ENCODE measurements around the gene SSH3.
A peak's percentile ranks its signal among the peaks of the same experiment; 100 is the strongest.

The SSH3 gene

DNA sequence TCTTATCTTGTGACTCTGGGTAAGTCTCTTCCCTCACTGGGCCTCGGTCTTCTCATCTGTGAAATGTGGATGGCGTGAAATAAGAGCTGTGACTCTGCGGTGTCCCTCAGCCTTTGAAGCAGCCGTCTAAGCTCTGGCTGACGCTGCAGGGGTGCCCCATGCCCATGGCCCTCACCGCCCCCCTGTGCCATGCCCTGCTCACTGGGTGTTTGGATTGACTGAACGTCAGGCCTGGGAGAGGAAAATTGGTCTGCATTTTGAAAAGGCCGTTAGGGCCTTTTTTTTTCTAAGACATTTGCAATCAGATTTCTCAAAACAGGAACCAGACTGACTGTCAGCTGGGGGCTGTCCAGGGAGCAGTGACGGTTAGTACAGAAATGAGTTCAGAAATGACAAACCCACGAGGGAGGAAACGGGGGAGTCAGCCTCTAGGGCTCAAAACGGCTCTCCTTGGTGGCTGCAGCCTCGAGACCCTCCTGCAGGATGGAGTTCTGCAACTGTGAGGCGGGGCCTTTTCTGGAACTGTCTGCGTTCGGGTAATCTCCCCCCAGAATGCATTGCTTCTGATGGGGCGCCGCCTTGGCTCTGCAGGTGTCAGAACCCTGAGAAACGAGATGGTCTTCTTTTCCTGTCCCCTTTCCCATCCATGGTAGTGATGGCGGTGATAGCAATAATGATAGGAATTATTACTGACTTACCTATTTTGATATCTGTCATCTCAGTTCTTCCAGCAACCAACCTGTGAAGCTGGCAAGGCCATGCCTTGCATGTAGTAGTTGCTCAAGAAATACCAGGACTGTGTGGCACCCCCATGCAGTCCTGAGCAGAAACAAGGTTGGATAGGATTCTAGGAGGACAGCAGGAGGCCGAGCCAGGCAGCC, 35.0 kb upstream of the SSH3 start:
- DNase-seq (ENCODE audit: low spot score), result no peak

DNA sequence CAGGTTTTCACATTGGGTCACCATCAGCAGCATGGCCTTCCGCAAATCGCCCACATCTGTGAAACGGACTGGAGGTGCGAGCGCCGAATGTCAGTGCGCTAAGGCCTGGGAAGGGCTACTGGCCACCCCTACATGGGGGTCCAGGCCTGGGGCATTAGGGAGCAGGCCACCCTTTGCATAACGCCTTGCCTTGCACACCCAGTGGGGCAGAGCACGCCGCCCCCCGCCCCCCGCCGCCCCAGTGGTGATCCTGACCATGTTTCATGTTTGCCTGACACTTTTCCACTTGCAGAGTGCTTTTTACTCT, 34.4 kb upstream of the SSH3 start:
- no peak for DNase-seq (ENCODE audit: low spot score)

DNA sequence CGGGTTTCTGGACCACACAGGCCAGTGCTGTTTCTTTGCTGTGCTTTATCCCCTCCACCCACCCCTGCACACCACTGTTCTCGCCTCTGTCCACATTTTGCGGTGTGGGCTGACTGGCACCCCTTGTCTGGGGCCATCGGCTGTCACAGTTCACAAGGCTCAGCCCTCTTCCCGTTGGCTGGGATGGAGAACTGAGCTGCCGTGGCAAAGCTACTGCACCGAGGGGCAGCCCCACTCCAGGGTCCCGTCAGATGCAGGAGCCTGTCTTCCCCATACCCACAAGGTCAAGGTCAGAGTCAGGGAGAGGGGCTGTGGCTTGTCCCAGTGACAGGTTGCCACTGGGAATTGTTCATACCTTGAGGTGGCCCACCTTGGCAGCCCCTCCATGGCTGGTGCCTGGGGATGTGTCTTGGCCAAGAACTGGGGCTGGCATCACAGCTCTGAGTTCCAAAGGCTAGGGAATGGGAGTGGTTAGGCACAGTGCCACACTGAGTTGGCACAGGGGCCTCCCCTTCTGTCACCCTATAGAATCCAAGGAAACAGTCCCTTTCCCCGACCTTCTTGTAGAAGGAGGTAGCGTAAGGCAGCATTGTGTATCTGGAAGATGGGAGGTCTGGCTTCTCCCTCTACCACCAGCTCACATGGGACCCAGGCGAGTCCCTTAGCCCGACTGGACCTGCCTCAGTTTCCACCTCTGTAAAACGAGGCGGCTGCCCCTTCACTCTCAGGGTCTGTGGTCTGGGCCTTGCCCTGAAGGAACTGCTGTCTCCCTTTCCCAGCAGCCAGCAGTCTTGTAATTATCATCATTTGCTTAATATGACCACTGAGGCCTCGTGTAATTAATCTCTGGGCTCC, 33.7 kb upstream of the SSH3 start:
- peak; percentile 86 for DNase-seq (ENCODE audit: low spot score)

DNA sequence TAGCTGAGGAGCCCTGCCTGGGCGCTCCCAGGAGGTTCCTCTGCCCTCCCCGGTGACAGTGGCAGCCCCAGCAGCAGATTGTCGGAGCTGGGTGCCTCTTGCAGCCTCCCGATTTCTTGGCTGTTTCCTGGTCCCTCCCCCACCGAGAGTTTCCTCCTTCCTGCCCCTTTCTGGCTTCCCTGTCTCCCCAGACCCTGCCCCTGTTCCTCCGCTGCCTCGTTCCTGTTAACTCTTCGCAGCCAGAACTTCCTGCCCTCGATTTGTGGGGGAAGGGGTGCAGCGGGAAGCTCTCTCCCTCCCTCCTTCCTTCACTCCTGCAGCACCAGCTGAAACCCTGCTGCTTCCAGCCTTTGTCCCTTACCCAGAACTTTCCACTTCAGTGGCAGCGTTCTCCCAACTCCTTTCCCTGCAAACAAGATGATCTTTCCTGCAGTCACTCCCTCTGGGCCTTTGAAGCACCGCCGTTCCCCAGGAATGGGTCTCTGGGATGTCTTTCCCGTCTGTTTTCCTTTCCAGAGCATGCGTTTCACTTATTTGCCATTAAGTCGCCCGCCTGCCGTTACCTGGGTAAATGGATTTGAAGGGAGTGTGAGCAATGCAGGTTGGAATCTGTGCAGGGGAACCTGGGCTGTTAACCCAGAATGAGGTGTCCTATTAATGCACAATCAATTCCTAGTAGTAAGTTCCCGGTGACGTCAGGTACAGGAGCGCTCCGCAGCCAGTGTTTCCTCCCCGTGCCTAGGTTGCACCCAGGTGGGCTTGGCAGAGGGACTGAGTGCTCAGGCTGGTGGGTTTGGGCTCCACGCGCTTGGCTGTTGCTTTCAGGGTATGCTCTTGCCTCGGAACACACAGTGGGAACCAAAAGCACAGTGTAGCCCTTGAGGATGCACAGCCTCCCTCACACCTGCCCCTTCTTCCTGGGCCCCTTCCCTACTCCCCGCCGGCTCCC, 32.8 kb upstream of the SSH3 start:
- DNase-seq (ENCODE audit: low spot score), result peak; percentile 54

DNA sequence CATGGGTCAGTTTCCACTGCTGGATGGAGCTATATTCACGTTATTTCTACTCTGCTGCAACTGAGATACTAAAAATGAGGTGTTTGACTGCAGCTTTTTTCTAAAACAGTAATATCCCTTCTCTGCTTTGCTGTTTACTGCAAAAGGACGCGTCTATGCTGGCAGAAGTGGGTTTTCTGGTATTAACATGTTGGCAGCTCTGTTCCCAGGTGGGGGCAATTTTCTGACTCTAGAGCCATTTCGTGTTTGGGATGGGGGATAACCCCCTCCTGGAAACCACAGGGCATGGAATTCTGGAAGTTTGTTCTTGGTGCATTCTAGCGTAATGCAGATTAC, 32.2 kb upstream of the SSH3 start:
- no peak for DNase-seq (ENCODE audit: low spot score)

DNA sequence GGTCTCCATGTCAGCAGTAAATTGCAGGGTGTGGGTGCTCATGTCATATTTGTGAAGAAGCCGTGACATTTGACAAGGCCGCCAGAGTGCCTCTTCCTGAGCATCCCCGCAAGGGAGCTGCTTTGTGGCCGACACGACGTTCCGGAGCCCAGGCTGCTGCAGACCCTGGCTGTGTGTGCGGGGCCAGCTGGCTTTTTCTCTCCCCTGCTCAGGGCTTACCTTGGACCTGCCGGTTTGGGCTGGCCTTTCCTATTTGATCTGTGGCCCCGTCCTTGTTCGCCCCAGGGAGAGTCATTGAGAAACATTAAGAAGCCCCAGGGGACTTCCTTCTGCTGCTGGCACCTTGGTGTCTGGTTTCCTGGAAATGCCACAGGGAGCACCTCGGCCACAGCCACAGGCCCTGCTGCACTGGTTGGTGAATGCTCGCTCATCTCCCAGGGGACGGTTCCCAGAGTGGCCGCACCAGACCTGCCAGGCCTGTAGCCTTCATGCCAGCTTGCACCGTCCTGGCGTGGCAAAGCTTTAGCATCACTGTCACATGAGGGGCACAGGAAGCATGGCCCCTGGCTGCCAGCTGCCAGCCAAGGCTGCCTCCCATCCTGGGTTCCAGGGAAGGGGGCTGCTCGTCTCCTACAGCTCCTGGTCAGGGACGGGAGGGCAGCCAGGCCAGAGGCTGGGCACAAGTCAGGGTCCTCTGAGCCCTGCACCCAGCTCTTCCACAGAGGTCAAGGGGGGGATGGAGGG, 31.6 kb upstream of the SSH3 start:
- DNase-seq (ENCODE audit: low spot score), result no peak

DNA sequence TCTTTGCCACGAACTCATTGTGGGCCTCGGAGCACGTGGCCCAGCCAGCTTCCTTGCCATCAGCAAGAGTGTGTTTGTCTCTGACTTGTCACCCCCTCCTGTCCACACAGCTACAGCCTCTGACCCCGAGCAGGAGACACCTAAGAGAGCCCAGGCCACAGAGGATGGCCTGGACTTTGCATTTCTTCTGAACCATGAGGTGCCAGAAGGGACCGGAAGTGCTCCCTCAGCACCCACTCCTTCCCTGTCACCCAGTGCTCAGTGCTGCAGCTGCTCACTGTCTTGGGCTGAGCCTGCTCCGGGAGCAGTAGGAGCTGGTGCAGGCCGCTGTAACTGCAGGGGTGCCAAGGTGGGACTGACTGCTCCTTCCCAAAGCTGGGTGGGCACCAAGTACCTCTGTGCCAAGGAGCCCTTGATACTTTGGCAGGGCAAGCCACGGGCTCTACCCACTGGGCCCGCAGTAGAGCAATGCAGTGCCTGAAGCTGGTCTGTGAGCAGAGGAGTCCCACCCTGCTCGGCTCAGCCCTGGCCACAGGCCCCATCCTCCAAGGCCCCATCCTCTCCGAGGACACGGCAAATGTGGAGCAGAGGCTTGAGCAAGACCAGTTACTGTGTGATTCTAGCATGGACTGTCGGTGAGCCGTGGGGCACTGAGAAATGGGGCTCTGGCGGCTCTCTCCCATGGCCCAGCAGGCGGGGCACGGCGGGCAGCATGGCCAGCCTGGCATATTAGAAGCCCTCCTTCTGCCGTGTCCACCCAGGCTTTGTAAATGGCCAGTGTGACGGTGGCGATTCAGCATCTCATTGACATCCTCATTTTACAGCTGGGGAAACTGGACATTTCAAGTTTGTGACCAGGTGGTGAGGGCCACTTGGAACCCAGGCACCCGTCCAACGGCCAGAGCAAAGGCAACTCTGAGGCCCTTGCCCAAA, 30.7 kb upstream of the SSH3 start:
- DNase-seq (ENCODE audit: low spot score), result no peak

DNA sequence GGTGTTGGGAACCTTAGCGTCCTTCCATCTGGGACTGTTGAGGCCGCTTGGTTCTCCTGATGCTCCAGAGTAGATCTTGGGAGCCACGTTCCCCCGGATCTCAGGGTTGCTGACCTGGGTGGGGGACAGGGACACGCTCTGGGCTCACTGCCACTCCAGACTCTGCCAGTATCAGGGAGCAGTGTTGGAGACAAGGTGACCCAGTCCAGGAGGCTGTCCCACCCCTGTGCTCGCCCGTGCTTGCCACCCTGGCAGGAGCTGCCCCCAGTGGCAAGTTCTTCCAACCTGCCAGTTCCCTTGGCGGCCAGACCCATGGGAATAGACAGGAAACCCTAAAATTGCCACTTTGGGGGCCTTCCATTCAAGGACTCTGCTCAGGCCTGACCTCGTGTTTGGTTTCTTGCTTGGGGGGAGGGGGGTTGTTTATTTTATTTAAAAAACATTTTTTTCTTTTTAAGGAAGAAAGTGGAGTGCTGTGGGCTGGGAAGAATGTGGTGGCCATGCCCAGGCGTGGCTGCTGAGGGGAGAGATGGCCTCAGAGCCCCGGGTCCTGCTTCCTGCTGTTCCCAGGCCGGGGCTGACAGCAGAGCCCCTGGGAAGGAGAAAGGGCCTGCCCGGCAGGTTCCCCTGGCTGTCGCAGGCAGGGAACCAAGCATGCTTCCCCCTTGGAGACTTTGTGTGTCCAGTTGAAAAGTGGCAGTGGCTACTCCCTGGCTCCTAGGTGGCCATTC, 29.9 kb upstream of the SSH3 start:
- no peak for DNase-seq (ENCODE audit: low spot score)

DNA sequence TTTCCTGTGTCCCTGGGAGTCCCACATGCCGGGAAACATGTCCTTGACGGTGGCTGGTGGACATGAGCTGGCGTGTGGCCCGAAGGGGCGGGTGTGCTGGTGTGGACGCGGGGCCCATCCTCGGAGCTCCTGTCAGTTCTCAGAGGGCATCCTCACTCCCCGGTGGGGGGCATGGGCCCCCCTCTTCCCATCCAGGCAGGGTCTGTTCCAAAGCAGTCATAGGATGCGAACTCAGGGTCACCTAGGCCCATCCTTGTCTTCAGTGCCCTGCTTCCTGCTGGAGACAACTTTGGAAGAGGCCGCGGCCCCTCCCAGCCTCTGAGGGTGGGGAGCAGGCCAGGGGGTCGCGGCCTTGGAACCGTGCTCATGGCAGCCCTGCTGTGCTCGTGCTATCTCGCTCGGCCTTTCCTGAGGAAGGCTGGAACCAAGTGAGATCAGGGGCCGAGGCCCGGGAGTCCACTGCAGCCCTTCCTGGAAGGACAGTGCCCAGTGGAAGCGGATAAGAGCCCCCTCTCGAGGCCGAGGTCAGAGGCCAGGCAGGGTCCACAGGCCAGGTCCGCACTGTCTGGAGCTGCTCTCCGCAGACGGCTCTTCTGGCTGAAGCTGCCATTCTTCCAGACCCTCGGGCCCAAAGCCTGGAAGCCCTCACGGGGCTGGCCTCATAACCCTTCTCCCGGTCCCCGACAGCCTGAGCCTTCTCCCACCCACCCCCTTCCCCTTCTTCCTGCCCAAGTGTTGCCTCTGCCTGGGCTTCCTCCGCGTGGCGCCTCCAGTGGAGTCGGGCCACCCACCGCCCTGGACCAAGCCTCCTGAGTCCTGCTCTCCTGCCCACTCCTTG, 28.3 kb upstream of the SSH3 start:
- DNase-seq (ENCODE audit: low spot score), result no peak

DNA sequence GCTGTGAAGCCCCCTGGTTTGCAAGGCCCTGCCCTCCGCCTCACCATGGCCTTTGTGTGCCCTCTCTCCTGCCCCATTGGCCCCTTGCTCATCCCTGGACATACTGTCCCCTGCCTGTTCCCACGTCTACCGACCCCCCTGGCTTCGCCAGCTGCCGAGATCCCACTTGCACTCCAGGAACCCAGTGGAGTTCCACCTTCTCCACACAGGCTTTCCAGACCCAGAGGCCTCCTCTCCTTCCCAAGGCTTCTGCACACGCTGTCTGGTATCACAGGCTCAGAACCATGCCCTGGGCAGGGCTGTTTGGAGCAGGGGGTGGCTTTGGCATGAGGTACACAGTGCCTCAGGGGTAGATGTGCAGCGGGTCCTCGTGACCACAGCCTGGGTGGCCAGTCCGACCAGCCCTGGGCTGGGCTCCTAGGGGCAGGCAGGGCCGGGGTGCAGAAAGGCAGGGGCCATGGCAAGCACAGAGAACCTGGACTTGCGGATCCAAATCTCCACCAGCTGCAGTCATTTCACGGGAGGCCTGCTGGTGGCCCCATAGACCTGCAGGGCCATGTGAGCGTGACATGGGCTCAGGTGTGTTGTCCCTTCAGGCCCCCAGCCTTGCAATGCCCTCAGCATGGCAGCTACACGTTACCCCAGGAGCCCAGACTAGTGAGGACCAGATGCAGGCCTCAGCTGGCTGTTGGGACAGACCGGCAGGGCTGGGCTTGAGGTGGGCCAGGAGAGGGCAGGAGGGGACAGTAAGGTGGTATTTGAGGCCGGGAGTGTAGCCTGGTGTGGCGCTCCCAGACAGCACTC, 27.5 kb upstream of the SSH3 start:
- DNase-seq (ENCODE audit: low spot score), result no peak

DNA sequence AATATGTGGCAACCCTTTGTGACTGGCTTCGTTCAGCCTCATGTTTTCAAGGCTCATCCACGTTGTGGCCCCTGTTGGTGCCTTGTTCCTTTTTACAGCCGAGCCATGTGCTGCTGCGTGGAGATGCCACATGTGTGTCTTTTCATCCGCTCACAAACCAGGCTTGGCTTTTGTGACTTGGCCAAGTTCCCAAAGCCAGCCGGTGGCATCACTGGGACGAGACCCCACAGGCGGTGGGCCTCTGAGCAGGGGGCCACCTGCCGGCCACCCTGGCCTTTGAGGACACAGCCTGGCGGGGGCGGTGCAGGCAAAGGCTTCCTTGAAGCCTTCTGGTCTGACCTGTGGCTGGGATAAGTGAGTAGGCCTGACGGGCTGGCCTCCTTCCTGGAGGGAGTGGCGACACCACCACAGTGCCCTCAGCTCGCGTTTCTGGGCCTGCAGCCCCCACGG, 26.5 kb upstream of the SSH3 start:
- no peak for DNase-seq (ENCODE audit: low spot score)

DNA sequence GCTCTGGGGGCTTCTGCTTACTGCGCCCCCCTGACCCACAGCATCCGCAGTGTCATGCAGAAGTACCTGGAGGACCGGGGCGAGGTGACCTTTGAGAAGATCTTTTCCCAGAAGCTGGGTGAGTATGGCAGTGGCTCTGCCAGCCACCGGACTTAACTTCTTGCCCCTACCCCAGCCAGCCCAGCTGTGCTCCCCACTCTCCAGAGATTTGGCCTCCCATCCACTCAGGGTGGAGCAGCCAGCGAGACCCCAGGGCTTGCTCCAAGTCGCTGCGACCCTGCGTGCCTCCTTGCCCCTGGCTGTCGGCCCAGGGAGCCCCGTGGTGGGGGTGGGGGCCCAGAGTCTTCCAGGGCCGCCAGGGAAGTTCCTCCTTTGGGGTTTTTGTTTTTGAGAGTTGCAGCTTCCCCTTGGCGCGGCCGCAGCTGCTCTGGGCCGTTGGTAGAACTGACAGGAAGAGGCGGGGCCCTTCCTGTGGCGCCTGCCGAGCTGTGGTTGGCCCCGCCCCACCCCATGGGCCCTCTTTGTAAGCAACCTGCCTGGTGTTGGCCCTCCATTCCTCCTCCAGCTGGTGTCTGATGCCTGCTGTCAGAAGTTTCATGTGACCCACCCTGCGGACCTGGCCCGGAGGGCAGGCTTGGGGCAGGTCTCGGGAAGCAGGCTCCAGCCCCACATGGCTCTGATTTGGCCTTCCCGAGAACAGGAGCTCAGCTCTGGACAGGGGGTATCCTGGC, 25.9 kb upstream of the SSH3 start:
- DNase-seq (ENCODE audit: low spot score), result no peak

DNA sequence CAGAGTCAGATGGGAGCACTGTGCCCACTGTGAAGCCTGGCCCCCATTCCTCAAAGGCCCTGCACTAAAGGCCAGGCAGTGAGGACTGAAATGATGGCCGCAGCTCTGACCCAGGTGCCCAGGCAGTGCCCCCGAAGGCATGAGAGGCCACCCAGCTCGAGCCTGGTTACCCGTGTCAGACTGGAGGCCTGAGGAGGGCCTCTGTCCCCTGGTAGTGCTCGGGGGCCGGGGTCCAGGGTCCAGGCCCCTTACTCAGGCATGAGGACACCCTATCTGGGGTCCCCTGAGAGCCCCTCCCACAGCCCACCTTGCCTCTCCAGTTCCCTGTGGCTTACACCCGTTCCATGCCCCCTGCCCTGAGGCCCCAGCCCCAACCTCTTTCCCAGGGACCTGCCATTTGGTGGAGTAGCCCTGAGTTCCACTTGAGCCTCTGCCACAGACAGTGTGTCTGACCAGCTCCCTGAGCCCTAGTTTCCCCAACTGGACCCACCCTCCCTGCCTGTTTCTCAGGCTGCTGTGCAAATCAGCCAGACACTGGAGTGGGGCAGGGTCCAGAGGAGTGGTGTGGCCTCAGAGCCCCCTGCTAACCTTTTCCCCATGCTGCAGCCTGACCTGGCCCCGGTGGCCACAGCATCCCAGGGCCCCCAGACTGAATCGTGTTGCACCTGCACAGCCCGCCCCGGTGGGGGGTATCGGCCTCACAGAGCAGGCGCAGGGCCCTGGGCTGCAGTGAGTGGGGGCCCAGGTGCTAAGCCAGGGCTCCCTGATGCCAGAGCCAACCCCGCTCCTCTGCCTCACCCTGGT, 25.0 kb upstream of the SSH3 start:
- no peak for DNase-seq (ENCODE audit: low spot score)

DNA sequence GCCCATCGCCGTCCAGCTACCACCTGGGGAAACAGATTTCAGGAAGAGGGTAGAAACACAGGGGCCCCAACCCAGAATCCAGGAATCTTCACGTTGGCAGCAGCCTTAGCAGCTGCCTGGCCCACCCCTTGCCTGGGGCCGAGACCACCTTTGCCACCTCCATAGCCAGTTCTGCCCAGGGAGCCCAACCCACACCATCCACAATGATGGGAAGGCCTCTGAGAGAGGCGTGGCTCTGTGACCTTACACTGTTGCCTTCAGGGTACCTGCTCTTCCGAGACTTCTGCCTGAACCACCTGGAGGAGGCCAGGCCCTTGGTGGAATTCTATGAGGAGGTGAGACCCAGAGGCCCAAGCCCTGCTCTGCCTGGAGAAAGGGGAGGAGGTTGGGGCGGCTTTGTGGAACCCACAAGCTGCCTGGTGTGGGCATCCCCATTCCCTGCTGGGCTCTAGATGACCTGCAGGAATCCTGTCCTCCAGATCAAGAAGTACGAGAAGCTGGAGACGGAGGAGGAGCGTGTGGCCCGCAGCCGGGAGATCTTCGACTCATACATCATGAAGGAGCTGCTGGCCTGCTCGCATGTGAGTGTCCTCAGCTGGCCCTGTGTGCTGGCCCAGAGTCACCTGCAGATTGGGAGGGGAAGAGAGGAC, 24.3 kb upstream of the SSH3 start:
- DNase-seq (ENCODE audit: low spot score), result no peak

DNA sequence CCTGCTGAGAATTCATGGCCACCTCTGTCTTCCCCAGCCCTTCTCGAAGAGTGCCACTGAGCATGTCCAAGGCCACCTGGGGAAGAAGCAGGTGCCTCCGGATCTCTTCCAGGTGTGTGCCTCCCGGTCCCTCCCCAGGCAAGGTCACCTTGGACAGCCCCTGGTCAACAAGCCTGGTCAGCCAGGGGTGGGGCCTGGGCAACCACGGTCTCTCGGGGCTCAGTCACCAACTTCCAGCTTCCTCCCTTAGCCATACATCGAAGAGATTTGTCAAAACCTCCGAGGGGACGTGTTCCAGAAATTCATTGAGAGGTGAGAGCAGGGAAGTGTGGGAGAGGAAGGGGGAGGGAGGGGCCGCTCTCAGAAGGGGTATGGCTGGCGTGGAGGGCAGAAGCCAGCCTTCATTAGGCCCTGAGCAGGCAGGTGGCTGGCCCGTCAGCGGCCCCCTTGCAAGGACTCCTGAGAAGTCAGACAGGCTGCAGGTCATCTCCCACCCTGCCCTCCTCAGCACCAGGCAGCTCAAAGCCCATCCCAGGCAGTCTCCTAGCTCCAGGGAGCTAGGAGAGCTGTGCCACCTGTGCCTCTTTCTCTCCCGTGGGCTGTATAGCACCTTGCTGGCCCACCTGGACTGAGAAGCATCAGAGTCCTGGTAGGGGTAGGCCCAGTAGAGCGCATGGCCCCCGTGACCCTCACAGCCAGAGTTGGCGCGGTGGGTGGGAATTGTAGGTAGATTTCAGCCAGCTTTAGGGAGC, 23.6 kb upstream of the SSH3 start:
- no peak for DNase-seq (ENCODE audit: low spot score)

All from cerebellar cortex (tissue), 1 donor.